HepG2 (cell line): ENCODE results near the gene UBTF. TPM values are rescaled to one million over a fixed set of nuclear protein-coding genes. Genes with fewer than 3 reads are reported as not detected.

ENCODE experiments used
- ATAC-seq: fragments of 200-7000 bp; cut with Tn5 transposase; 3 replicates; pipeline ENCODE4 v1.9.1; 2020; ENCODE audit warnings: mild to moderate bottlenecking, moderate library complexity
- BruUV-seq: library from RNA; stranded (reverse); fragments of 400-500 nt; replicated peaks from 2 replicates; lab custom pipeline; 2021; lab: Mats Ljungman, UMichigan
- CTCF ChIA-PET: fragments of 300-600 bp; formaldehyde crosslinking; extraction: SDS; loops from one replicate; lab custom pipeline; 2021; ENCODE audit warnings: low total read pairs, inconsistent platforms, low intra/inter-chr PET ratio; lab: Yijun Ruan, JAX
- POLR2A ChIA-PET: fragments of 350-600 bp; sonication (Branson Sonifier 250); formaldehyde crosslinking; loops from one replicate; lab custom pipeline; 2020; ENCODE audit warnings: antibody characterized with exemption, inconsistent platforms; lab: Yijun Ruan, JAX
- DNase-seq: peaks from one replicate; pipeline ENCODE4 v3.0.0-alpha.2; 2015; ENCODE audit warnings: low spot score
- FAIRE-seq: peaks from 3 replicates; lab custom pipeline; 2011; peaks lifted over from hg19 to GRCh38; lab: Jason Lieb, UNC
- H2AFZ ChIP-seq: one replicate; pipeline ENCODE4 v1.6.1; 2011; ENCODE audit warnings: low read length, inconsistent platforms
- H3K27ac ChIP-seq: fragments of 300-600 bp; 3 replicates; pipeline ENCODE4 v1.8.0; 2011; ENCODE audit warnings: mixed run types, mild to moderate bottlenecking, mixed read lengths, low read length, inconsistent platforms; ENCODE audit not compliant: insufficient read depth; ENCODE audit errors: extremely low read length
- H3K27me3 ChIP-seq, 2 experiments: fragments of 200-600 bp in 1 of 2; 2 replicates in 1 of 2; 3 replicates in 1 of 2; pipeline versions ENCODE4 v1.6.0 to v1.8.0; 2011; ENCODE audit warnings: low read length in 2 of 2, mild to moderate bottlenecking in 2 of 2, moderate library complexity in 2 of 2, inconsistent platforms in 1 of 2; ENCODE audit not compliant: insufficient read depth in 2 of 2, control insufficient read depth in 1 of 2
- H3K36me3 ChIP-seq, 2 experiments: fragments of 200-600 bp in 1 of 2; replicated peaks in 1 of 2; 2 replicates in 1 of 2; 3 replicates in 1 of 2; pipeline versions ENCODE4 v1.5.1 to v1.8.0; 2011; ENCODE audit warnings: low read length in 2 of 2, inconsistent platforms in 1 of 2; ENCODE audit not compliant: insufficient read depth in 2 of 2, control insufficient read depth in 1 of 2
- H3K4me1 ChIP-seq: 2 replicates; pipeline ENCODE4 v1.5.1; 2012; ENCODE audit warnings: low read length, inconsistent platforms; ENCODE audit not compliant: insufficient read depth
- H3K4me2 ChIP-seq: 2 replicates; pipeline ENCODE4 v1.6.0; 2011; ENCODE audit warnings: low read depth, low read length, inconsistent platforms
- H3K4me3 ChIP-seq, 3 experiments: fragments of 200-600 bp in 1 of 3; sonication (generic), shearing (Covaris generic) in 1 of 3; replicated peaks in 1 of 3; 2 replicates each; pipeline ENCODE4 v1.5.1; 2011 to 2016; ENCODE audit warnings: low read length in 3 of 3, inconsistent platforms in 2 of 3, low read depth in 2 of 3, mild to moderate bottlenecking in 2 of 3, control low read depth in 1 of 3, mixed read lengths in 1 of 3; ENCODE audit not compliant: insufficient read depth in 1 of 3
- H3K79me2 ChIP-seq: one replicate; pipeline ENCODE4 v1.6.1; 2011; ENCODE audit warnings: low read length, inconsistent platforms; ENCODE audit not compliant: insufficient read depth
- H3K9ac ChIP-seq: 2 replicates; pipeline ENCODE4 v1.6.0; 2011; ENCODE audit warnings: mild to moderate bottlenecking, low read depth, low read length, inconsistent platforms; ENCODE audit not compliant: insufficient read depth
- H3K9me3 ChIP-seq: 2 replicates; pipeline ENCODE4 v1.5.1; 2012; ENCODE audit warnings: mild to moderate bottlenecking, low read length
- H4K20me1 ChIP-seq: 2 replicates; pipeline ENCODE4 v1.6.0; 2011; ENCODE audit warnings: inconsistent platforms, mild to moderate bottlenecking, low read length, moderate library complexity; ENCODE audit not compliant: insufficient read depth
- EEA1 ChIP-seq: sonication (generic); formaldehyde crosslinking; IDR thresholded peaks from 2 replicates; pipeline ENCODE4 v1.5.1; 2020; ENCODE audit warnings: mild to moderate bottlenecking, missing genetic modification reagents, borderline replicate concordance
- FOXA3 ChIP-seq: IDR thresholded peaks from 2 replicates; pipeline ENCODE4 v1.6.1; 2016; ENCODE audit warnings: missing genetic modification reagents, missing compliant biosample characterization
- FOXK1 ChIP-seq: sonication (generic); formaldehyde crosslinking; IDR thresholded peaks from 2 replicates; pipeline ENCODE4 v1.4.0; 2020; ENCODE audit warnings: low read depth, missing genetic modification reagents, borderline replicate concordance
- HDAC2 ChIP-seq: sonication (generic); formaldehyde crosslinking; IDR thresholded peaks from 2 replicates; pipeline ENCODE4 v1.4.0; 2020; ENCODE audit warnings: missing genetic modification reagents
- HNRNPK ChIP-seq: fragments of 200-400 bp; formaldehyde crosslinking; IDR thresholded peaks from 2 replicates; pipeline ENCODE4 v1.6.1; 2018; ENCODE audit warnings: low read length, low read depth, moderate library complexity, mild to moderate bottlenecking; ENCODE audit not compliant: poor library complexity, severe bottlenecking
- HOXD1 ChIP-seq: sonication (generic); formaldehyde crosslinking; IDR thresholded peaks from 2 replicates; pipeline ENCODE4 v1.5.0; 2020; ENCODE audit warnings: missing genetic modification reagents
- JUND ChIP-seq: sonication (generic); formaldehyde crosslinking; IDR thresholded peaks from 2 replicates; pipeline ENCODE4 v1.8.0; 2022; ENCODE audit warnings: mild to moderate bottlenecking, missing genetic modification reagents
- KLF16 ChIP-seq, 2 experiments: sonication (generic) in 1 of 2; formaldehyde crosslinking in 1 of 2; IDR thresholded peaks; 2 replicates each; pipeline versions ENCODE4 v1.6.1 to v1.8.0; 2016 to 2023; ENCODE audit warnings: missing genetic modification reagents in 2 of 2, missing compliant biosample characterization in 1 of 2
- MED1 ChIP-seq: sonication (generic); formaldehyde crosslinking; IDR thresholded peaks from 2 replicates; pipeline ENCODE4 v1.4.0; 2020; ENCODE audit warnings: missing genetic modification reagents
- MYC ChIP-seq: sonication (generic); formaldehyde crosslinking; IDR thresholded peaks from 2 replicates; pipeline ENCODE4 v1.9.0; 2021; ENCODE audit warnings: missing genetic modification reagents, borderline replicate concordance
- NR2C2 ChIP-seq: sonication (generic); formaldehyde crosslinking; IDR thresholded peaks from 2 replicates; pipeline ENCODE4 v1.4.0; 2020; ENCODE audit warnings: missing genetic modification reagents, mild to moderate bottlenecking, moderate library complexity, borderline replicate concordance
- POGZ ChIP-seq: sonication (generic); formaldehyde crosslinking; IDR thresholded peaks from 2 replicates; pipeline ENCODE4 v1.4.0; 2020; ENCODE audit warnings: mild to moderate bottlenecking, missing genetic modification reagents
- SOX13 ChIP-seq, 3 experiments: fragments of 450-650 bp in 1 of 3; sonication (generic) in 1 of 3; formaldehyde crosslinking in 1 of 3; IDR thresholded peaks in 2 of 3; conservative IDR thresholded peaks in 1 of 3; 2 replicates each; pipeline versions ENCODE4 v1.5.0 to v1.6.1; 2016 to 2020; ENCODE audit warnings: antibody characterized with exemption in 1 of 3, mild to moderate bottlenecking in 1 of 3, missing compliant biosample characterization in 1 of 3, missing genetic modification reagents in 1 of 3, moderate library complexity in 1 of 3
- ZMYM4 ChIP-seq: sonication (generic); formaldehyde crosslinking; IDR thresholded peaks from 2 replicates; pipeline ENCODE4 v1.8.1; 2023; ENCODE audit warnings: mild to moderate bottlenecking, missing genetic modification reagents
- ZNF34 ChIP-seq: sonication (generic); formaldehyde crosslinking; IDR thresholded peaks from 2 replicates; pipeline ENCODE4 v1.4.0; 2020; ENCODE audit warnings: mild to moderate bottlenecking, missing genetic modification reagents, borderline replicate concordance
- ZNF7 ChIP-seq: IDR thresholded peaks from 2 replicates; pipeline ENCODE4 v1.6.1; 2016; ENCODE audit warnings: missing biosample characterization, missing genetic modification reagents
- ZNF850 ChIP-seq: sonication (generic); formaldehyde crosslinking; conservative IDR thresholded peaks from 2 replicates; pipeline ENCODE4 v1.9.0; 2021; ENCODE audit warnings: mild to moderate bottlenecking, missing genetic modification reagents
- WGBS: methylation state at CpG from one replicate; pipeline ENCODE4 v1.1.6; 2017; ENCODE audit warnings: low lambda C conversion rate; 5-methylcytosine and 5-hydroxymethylcytosine counted together
- in situ Hi-C: cut with HindIII; loops from 2 replicates; pipeline ENCODE4 v1.10.0; 2017; ENCODE audit warnings: low pct_unique_long_range_greater_than_20kb; ENCODE audit not compliant: extremely low pct_ligation_motif_present
- intact Hi-C: fragments of 100-400 bp; cut with micrococcal nuclease; formaldehyde crosslinking; loops from one replicate; pipeline ENCODE4 v1.10.0; 2022; ENCODE audit not compliant: unreplicated experiment
- polyA plus RNA-seq, 8 experiments: library from polyadenylated mRNA; depleted of rRNA in 3 of 8; stranded (reverse) in 7 of 8; unstranded in 1 of 8; fragments of >200 nt; fragmentation: Illumina TruSeq in 4 of 8; extraction: Trizol in 4 of 8; gene quantifications; 2 replicates each; pipeline versions ENCODE4 v1.2.1 to v1.2.3, GENCODE V29; 2011 to 2016; ENCODE audit warnings: low read depth in 4 of 8, missing spikeins in 1 of 8, mixed read lengths in 1 of 8; ENCODE audit not compliant: insufficient read depth in 1 of 8
- total RNA-seq, 5 experiments: library from RNA; depleted of rRNA; stranded (reverse); fragments of >200 nt; fragmentation: Illumina TruSeq; extraction: Trizol; gene quantifications; 2 replicates each; pipeline ENCODE4 v1.2.3, GENCODE V29; 2016; ENCODE audit warnings: low read depth in 1 of 5
- TF ChIP-seq, protein P1 (sequence below): sonication (generic); formaldehyde crosslinking; IDR thresholded peaks from 2 replicates; pipeline ENCODE4 v1.4.0; 2020; ENCODE audit warnings: missing genetic modification reagents

The UBTF gene
- total and polyA plus RNA-seq, 2 of the 13 experiments (the other 11 are each of a cell fraction or from before 2014, with no cell fraction given), result 15.2 to 60.9 TPM

DNA sequence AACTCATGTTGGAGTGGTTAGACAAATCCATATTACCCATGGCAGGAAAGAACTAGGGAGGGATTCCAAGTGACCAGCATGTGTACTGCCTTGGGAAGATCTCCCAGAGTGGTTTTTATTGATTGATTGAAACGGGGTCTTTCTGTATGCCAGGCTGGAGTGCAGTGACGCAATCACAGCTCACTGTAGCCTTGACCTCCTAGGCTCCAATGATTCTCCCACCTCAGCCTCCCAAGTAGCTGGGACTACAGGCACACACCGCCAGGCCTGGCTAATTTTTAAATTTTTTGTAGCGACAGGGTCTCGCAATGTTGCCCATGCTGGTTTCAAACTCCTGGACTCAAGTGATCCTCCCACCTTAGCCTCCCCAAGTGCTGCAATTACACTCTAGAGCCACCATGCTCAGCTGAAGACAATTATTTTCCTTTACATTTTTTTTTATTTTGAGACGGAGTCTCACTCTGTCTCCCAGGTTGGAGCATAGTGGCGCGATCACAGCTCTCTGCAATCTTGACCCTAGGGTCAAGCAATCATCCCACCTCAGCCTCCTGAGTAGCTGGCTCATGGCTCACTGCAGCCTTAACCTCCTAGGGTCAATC lies 35.2 kb downstream of the UBTF start:
- FAIRE-seq (no peak), DNase-seq (no peak), ATAC-seq (no peak)
- Histone ChIP-seq H3K4me2 (peak overlapping the region; percentile 72), H4K20me1 (peaks cover 5% of the 10 kb centered on the region; the same call in 1 of the 2 replicates), H3K79me2 (peaks cover 30% of the 10 kb centered on the region), H3K4me1 (peaks cover 57% of the 10 kb centered on the region), H3K9me3 (no peaks in the 10 kb centered on the region), H3K36me3 (peaks cover 3 to 19% of the 10 kb centered on the region in 2 experiments; a peak in 4 of 5 replicates), H3K9ac (peak overlapping the region; percentile 90; the same call in 1 of the 2 replicates), H3K4me3 (no peak overlapping the region), H2AFZ (no peak overlapping the region), H3K27me3 (no peaks in the 10 kb centered on the region; a peak in 1 of 5 replicates), H3K27ac (peak overlapping the region; percentile 87)
- BruUV-seq, result no TSS peak
- intact Hi-C loops (no loop called here), in situ Hi-C loops (loop anchor here (10.0 kb wide), 1 partner anchor 60 kb away; no protein-coding TSS in a partner anchor)
- ChIA-PET POLR2A (interaction anchor here (0.6 to 5.2 kb wide), 7 partner anchors 14 to 132 kb away, joined by 3 to 71 read pairs (median 7); partner anchors contain the start of genes ASB16 and ATXN7L3), CTCF (no interaction called here)
- WGBS, result 62% methylated on average over 8 of the region's 8 CpGs
- TF ChIP-seq SOX13 (IDR thresholded peaks at IDR 0.05) (no peak), SOX13 (CRISPR knock-in tag; conservative IDR thresholded peaks at IDR 0.05 in 1 of 2, IDR thresholded peaks at IDR 0.05 in 1 of 2) (0 out of 4 replicates have a peak, but pooled peaks of 1 of the 2 experiments have one; percentile 22), ZNF34 (CRISPR knock-in tag) (no peak), MED1 (CRISPR knock-in tag) (peak; percentile 27; the same call in 1 of the 2 replicates), POGZ (peak; percentile 31; the same call in 1 of the 2 replicates), HNRNPK (no peak), FOXA3 (CRISPR knock-in tag) (peak; percentile 26; the same call in 1 of the 2 replicates), ZNF7 (CRISPR knock-in tag) (peak; percentile 5; the same call in 1 of the 2 replicates), NR2C2 (peak; percentile 27; the same call in 1 of the 2 replicates), HDAC2 (CRISPR knock-in tag) (peak; percentile 31; the same call in 1 of the 2 replicates), MYC (CRISPR knock-in tag) (0 out of 2 replicates have a peak, but pooled peaks have one; percentile 22), FOXK1 (CRISPR knock-in tag) (0 out of 2 replicates have a peak, but pooled peaks have one; percentile 16), ZNF850 (CRISPR knock-in tag) (no peak), KLF16 (CRISPR knock-in tag; IDR thresholded peaks at IDR 0.05) (peak in 1 of 2 experiments; percentile 31; a peak in 1 of 4 replicates), ZMYM4 (CRISPR knock-in tag) (0 out of 2 replicates have a peak, but pooled peaks have one; percentile 49), JUND (no peak), HOXD1 (CRISPR knock-in tag) (no peak), EEA1 (CRISPR knock-in tag) (0 out of 2 replicates have a peak, but pooled peaks have one; percentile 26)
- TF ChIP-seq, protein P1, sequence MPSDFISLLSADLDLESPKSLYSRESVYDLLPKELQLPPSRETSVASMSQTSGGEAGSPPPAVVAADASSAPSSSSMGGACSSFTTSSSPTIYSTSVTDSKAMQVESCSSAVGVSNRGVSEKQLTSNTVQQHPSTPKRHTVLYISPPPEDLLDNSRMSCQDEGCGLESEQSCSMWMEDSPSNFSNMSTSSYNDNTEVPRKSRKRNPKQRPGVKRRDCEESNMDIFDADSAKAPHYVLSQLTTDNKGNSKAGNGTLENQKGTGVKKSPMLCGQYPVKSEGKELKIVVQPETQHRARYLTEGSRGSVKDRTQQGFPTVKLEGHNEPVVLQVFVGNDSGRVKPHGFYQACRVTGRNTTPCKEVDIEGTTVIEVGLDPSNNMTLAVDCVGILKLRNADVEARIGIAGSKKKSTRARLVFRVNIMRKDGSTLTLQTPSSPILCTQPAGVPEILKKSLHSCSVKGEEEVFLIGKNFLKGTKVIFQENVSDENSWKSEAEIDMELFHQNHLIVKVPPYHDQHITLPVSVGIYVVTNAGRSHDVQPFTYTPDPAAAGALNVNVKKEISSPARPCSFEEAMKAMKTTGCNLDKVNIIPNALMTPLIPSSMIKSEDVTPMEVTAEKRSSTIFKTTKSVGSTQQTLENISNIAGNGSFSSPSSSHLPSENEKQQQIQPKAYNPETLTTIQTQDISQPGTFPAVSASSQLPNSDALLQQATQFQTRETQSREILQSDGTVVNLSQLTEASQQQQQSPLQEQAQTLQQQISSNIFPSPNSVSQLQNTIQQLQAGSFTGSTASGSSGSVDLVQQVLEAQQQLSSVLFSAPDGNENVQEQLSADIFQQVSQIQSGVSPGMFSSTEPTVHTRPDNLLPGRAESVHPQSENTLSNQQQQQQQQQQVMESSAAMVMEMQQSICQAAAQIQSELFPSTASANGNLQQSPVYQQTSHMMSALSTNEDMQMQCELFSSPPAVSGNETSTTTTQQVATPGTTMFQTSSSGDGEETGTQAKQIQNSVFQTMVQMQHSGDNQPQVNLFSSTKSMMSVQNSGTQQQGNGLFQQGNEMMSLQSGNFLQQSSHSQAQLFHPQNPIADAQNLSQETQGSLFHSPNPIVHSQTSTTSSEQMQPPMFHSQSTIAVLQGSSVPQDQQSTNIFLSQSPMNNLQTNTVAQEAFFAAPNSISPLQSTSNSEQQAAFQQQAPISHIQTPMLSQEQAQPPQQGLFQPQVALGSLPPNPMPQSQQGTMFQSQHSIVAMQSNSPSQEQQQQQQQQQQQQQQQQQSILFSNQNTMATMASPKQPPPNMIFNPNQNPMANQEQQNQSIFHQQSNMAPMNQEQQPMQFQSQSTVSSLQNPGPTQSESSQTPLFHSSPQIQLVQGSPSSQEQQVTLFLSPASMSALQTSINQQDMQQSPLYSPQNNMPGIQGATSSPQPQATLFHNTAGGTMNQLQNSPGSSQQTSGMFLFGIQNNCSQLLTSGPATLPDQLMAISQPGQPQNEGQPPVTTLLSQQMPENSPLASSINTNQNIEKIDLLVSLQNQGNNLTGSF (CRISPR knock-in tag), result no peak
